Glutamatergic neuron (in vitro differentiated cells): Measurements from ENCODE around the gene TXLNA. TPM values are rescaled to one million over a fixed set of nuclear protein-coding genes. Genes with fewer than 3 reads are reported as not detected.
"Not testable (repeated sequence)": the region's sequence is repeated elsewhere in the genome, so short reads cannot be mapped to it uniquely, and the experiment has no call there.

Source experiments
- DNase-seq: peaks from one replicate; pipeline ENCODE4 v3.0.0; 2022
- H3K27ac Mint-ChIP-seq: one replicate; pipeline ENCODE4 v1.8.0; 2020; ENCODE audit warnings: mild to moderate bottlenecking, mixed read lengths, inconsistent platforms; ENCODE audit not compliant: unreplicated experiment
- H3K27me3 Mint-ChIP-seq: one replicate; pipeline ENCODE4 v1.8.0; 2020; ENCODE audit warnings: mild to moderate bottlenecking, moderate library complexity, mixed read lengths, inconsistent platforms; ENCODE audit not compliant: unreplicated experiment
- H3K36me3 Mint-ChIP-seq: one replicate; pipeline ENCODE4 v1.8.0; 2020; ENCODE audit warnings: mild to moderate bottlenecking, mixed read lengths, inconsistent platforms; ENCODE audit not compliant: unreplicated experiment
- H3K4me1 Mint-ChIP-seq: one replicate; pipeline ENCODE4 v1.8.0; 2020; ENCODE audit warnings: mild to moderate bottlenecking, low read depth, mixed read lengths, inconsistent platforms; ENCODE audit not compliant: unreplicated experiment
- H3K4me3 Mint-ChIP-seq: one replicate; pipeline ENCODE4 v1.8.0; 2020; ENCODE audit warnings: mild to moderate bottlenecking, mixed read lengths, inconsistent platforms; ENCODE audit not compliant: unreplicated experiment
- H3K9me3 Mint-ChIP-seq: one replicate; pipeline ENCODE4 v1.8.0; 2020; ENCODE audit warnings: mild to moderate bottlenecking, moderate library complexity, mixed read lengths, inconsistent platforms; ENCODE audit not compliant: unreplicated experiment
- total RNA-seq: library from RNA; stranded (reverse); fragmentation: NEBNext Ultra II Directional; extraction: Animal tissue kit (Norgen Biotek cat#: 25700); gene quantifications from one replicate; pipeline ENCODE4 v1.2.1, GENCODE V29; 2021; ENCODE audit not compliant: unreplicated experiment
- TF ChIP-seq, protein P1 (sequence below): fragments of 200-600 bp; sonication (generic); IDR thresholded peaks from one replicate; pipeline ENCODE4 v1.5.0; 2021; ENCODE audit not compliant: partially characterized antibody, unreplicated experiment

The TXLNA gene
- total RNA-seq, 1 donor from 2014 or later, result 48.6 TPM

DNA sequence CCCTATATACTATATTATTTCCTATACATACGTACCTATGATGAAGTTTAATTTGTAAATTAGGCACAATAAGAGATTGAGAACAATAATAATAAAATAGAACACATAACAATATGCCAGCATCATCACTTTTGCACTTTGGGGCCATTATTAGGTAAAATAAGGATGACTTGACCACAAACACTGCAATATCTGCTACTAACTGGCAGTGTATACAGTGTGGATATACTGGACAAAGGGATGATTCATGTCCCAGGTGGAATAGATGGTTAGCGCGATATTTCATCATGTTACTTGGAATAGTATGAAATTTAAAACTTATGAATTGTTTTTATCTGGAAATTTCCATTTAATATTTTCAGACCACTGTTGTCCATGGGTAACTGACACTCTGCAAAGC is 35.4 kb upstream of the TXLNA start:
- Mint-ChIP-seq H3K4me1 (no peaks in the 10 kb centered on the region), H3K27me3 (peaks cover 2% of the 10 kb centered on the region), H3K4me3 (no peak overlapping the region), H3K36me3 (peaks cover 11% of the 10 kb centered on the region), H3K27ac (no peak overlapping the region), H3K9me3 (peaks cover 3% of the 10 kb centered on the region)
- TF ChIP-seq, protein P1, sequence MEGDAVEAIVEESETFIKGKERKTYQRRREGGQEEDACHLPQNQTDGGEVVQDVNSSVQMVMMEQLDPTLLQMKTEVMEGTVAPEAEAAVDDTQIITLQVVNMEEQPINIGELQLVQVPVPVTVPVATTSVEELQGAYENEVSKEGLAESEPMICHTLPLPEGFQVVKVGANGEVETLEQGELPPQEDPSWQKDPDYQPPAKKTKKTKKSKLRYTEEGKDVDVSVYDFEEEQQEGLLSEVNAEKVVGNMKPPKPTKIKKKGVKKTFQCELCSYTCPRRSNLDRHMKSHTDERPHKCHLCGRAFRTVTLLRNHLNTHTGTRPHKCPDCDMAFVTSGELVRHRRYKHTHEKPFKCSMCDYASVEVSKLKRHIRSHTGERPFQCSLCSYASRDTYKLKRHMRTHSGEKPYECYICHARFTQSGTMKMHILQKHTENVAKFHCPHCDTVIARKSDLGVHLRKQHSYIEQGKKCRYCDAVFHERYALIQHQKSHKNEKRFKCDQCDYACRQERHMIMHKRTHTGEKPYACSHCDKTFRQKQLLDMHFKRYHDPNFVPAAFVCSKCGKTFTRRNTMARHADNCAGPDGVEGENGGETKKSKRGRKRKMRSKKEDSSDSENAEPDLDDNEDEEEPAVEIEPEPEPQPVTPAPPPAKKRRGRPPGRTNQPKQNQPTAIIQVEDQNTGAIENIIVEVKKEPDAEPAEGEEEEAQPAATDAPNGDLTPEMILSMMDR, result no peak
- DNase-seq, result no peak

DNA sequence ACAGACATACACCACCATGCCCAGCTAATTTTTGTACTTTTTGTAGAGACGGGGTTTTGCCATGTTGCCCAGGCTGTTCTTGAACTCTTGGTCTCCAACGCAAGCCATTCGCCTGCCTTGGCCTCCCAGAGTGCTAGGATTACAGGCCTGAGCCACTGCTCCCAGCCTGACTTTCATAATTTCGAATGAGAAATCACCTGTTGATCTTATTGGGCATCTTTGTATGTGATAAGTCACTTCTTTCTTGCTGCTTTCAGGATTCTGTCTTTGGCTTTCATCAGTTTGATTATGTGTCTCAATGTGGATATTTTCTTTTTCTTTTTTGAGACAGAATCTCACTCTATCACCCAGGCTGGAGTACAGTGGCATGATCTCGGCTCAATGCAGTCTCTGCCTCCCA is 31.7 kb upstream of the TXLNA start:
- not testable (repeated sequence) for H3K4me3 Mint-ChIP-seq, DNase-seq, H3K4me1 Mint-ChIP-seq, H3K9me3 Mint-ChIP-seq, H3K27me3 Mint-ChIP-seq, H3K27ac Mint-ChIP-seq
- peaks cover 13% of the 10 kb centered on the region for H3K36me3 Mint-ChIP-seq

DNA sequence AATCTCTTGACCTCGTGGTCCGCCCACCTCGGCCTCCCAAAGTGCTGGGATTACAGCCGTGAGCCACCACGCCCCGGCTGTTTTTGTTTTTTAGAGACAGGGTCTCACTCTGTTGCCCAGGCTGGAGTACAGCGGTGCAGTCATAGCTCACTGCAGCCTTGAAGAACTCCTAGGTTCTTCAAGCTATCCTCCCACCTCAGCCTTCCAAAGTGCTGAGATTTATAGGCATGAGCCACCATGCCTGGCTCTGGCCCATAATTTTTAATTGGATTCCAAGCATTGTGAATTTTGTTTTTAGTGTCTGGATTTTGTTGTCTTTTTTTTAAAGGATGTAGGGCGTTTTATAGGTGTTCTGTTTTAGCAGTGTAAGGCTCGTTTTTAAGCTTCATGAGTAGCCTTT is 28.6 kb upstream of the TXLNA start:
- Mint-ChIP-seq H3K4me3 (no peak overlapping the region), H3K27ac (no peak overlapping the region), H3K4me1 (no peaks in the 10 kb centered on the region), H3K27me3 (peaks cover 3% of the 10 kb centered on the region), H3K36me3 (peaks cover 13% of the 10 kb centered on the region), H3K9me3 (peaks cover 6% of the 10 kb centered on the region)
- TF ChIP-seq, protein P1, result no peak
- no peak for DNase-seq

DNA sequence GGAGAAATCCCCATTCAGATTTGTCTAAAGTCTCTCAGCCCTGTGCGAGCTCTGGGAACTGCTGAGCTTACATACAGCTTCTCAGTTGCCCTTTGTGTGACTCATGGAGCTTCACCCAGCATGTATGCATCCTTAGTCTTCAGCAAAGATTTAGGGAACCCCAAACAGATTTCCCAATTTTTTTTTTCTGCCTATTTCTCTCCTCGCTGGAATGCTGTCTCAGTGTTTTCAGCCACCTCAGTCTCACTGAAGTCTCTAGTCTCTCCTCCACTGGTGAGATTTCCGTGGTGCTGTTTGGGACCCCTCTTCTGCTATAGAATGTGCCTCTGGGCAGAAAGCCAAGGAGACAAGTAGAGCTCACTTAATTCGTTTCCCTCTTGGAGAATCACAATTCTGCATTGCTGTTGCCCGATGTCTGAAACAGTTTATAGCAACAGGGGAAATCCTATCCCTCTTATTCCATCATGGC is 28.1 kb upstream of the TXLNA start:
- peaks cover 6% of the 10 kb centered on the region for H3K9me3 Mint-ChIP-seq
- peaks cover 13% of the 10 kb centered on the region for H3K36me3 Mint-ChIP-seq
- H3K27me3 Mint-ChIP-seq, result peaks cover 3% of the 10 kb centered on the region
- DNase-seq, result no peak
- H3K4me1 Mint-ChIP-seq, result no peaks in the 10 kb centered on the region
- TF ChIP-seq, protein P1, result no peak
- H3K4me3 Mint-ChIP-seq, result no peak overlapping the region
- peak overlapping the region; percentile 31 for H3K27ac Mint-ChIP-seq

DNA sequence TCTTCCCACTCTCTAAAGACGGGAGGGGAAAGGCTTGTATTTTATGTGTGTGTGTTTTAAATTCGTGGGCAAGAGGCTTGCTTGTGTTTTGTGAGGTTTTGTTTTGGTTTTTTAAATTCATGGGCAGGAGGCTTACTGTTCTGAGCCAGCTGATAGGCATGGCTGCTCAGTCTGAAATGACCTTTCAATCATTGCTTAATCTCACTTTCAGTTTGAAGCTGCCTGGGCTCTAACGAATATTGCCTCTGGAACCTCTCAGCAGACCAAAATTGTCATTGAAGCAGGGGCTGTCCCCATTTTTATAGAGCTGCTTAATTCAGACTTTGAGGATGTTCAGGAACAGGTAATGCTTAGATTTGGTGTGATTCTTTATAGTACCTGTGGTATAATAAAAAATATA is 20.3 kb upstream of the TXLNA start:
- TF ChIP-seq, protein P1, result no peak
- H3K36me3 Mint-ChIP-seq, result peaks cover 4% of the 10 kb centered on the region
- no peaks in the 10 kb centered on the region for H3K9me3 Mint-ChIP-seq
- H3K4me1 Mint-ChIP-seq, result no peaks in the 10 kb centered on the region
- no peak overlapping the region for H3K4me3 Mint-ChIP-seq
- peaks cover 2% of the 10 kb centered on the region for H3K27me3 Mint-ChIP-seq
- DNase-seq, result no peak
- H3K27ac Mint-ChIP-seq, result no peak overlapping the region
